DND-41 (cell line): ENCODE results near the gene GALP.
"Not testable (repeated sequence)": the region's sequence is repeated elsewhere in the genome, so short reads cannot be mapped to it uniquely, and the experiment has no call there.

Experiments
- CTCF ChIP-seq: IDR thresholded peaks from 2 replicates; pipeline ENCODE4 v1.5.1; 2012; ENCODE audit warnings: borderline replicate concordance, low read length, moderate library complexity, mild to moderate bottlenecking; ENCODE audit not compliant: poor library complexity, severe bottlenecking; ENCODE audit errors: extremely low read depth
- EZH2 ChIP-seq: IDR thresholded peaks from 3 replicates; pipeline ENCODE4 v1.6.1; 2012; ENCODE audit warnings: borderline replicate concordance, low read depth, mild to moderate bottlenecking, moderate library complexity, low read length, inconsistent platforms; ENCODE audit not compliant: severe bottlenecking

GRCh38 chr19:56221442-56221841, 45.6 kb downstream of the GALP start:
- TF ChIP-seq CTCF, result peak; percentile 26
- not testable (repeated sequence) for TF ChIP-seq EZH2
